Neural progenitor cell (in vitro differentiated cells): ENCODE data around the gene RNF26.

ENCODE experiments used
- CTCF ChIP-seq: fragments of 200-600 bp; sonication (generic); IDR thresholded peaks from 2 replicates; pipeline ENCODE4 v1.5.1; 2017; ENCODE audit warnings: antibody characterized with exemption, mild to moderate bottlenecking
- EZH2 ChIP-seq: fragments of 200-600 bp; sonication (generic); IDR thresholded peaks from 2 replicates; pipeline ENCODE4 v1.6.1; 2017; ENCODE audit warnings: antibody characterized with exemption, mild to moderate bottlenecking, moderate library complexity

GRCh38 chr11:119309953-119310681 lies 24.2 kb upstream of the RNF26 start:
- no peak for TF ChIP-seq CTCF
- no peak for TF ChIP-seq EZH2
